ENCODE data around the gene L3MBTL4.

L3MBTL4 gene

DNA sequence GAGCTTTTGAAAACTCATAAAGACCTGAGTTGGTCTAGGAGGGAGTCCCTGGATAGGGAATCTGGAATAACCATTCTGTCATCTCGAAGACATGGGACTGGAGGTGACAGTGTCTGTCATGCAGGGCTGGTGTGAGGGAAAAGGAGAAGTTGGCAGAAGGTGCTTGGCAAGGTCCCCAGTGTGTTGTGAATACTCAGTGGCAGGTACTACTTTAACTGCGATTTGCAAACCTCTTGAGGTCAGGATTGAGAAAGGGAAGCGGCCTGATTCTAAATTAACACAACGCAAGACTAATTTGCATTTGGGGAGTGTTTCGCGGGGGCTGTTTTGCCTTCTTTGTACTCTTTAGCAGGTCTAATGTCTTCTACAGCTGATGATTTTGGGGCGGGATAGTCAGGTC lies 442.4 kb downstream of the L3MBTL4 start:
- no peak for DNase-seq (ENCODE audit: low read depth)
- TF ChIP-seq, protein P1, sequence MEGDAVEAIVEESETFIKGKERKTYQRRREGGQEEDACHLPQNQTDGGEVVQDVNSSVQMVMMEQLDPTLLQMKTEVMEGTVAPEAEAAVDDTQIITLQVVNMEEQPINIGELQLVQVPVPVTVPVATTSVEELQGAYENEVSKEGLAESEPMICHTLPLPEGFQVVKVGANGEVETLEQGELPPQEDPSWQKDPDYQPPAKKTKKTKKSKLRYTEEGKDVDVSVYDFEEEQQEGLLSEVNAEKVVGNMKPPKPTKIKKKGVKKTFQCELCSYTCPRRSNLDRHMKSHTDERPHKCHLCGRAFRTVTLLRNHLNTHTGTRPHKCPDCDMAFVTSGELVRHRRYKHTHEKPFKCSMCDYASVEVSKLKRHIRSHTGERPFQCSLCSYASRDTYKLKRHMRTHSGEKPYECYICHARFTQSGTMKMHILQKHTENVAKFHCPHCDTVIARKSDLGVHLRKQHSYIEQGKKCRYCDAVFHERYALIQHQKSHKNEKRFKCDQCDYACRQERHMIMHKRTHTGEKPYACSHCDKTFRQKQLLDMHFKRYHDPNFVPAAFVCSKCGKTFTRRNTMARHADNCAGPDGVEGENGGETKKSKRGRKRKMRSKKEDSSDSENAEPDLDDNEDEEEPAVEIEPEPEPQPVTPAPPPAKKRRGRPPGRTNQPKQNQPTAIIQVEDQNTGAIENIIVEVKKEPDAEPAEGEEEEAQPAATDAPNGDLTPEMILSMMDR (IDR thresholded peaks at IDR 0.05; ENCODE audit: control insufficient read depth, extremely low read depth, insufficient read depth): no peak
- H3K4me3 ChIP-seq (ENCODE audit: low read depth, low read length): no peak overlapping the region

DNA sequence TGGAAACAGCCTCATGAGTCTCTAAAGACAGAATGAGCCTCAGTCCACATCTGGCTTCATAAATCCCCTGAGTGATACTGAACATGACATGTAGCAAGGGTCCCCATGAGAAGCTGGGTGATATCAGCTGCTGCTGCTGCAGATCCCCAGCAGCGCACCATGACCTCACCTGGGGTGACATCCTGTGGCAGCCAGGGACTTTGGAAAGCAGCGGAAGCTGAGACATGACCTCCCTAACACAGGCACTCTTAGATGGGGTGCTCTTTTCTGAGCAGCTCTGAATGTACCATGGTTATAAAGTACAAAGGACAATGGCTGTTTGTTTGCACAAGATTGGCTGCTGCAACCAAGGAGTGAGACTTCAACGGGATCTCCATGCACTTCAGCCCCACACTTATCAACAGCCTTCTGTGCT lies 444.7 kb downstream of the L3MBTL4 start:
- TF ChIP-seq, protein P1 (IDR thresholded peaks at IDR 0.05; ENCODE audit: control insufficient read depth, extremely low read depth, insufficient read depth): no peak
- no peak overlapping the region for H3K4me3 ChIP-seq (ENCODE audit: low read depth, low read length)
- DNase-seq (ENCODE audit: low read depth): no peak

DNA sequence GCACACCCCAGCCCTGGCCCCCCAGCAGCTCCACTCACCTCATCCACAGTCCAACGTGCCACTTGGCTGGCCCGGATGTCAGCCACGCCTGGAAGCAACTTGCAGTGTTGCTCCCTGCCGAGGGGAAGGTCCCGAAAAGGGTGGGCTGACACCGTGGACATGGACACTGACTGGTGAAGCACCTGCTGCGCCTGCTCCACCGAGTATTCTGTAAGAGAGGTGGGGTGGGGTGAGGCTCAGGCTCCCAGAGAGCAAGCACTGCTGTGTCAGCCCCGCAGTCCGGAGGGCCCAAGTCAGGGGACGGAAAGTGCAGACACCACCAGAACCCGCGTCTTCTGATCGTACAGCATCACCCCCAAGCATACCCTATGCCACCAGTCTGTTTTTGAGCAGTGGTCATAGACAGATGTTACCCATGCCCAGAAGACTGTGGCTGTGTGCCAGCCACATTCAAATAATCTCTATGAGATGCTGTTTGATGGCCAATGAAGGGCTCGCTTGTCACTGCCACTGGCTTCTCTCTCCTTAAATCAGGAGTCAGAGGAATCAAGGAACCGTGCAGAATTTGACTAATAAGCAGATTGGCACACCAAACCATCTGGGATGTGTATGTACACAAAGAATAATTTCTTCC lies 445.2 kb downstream of the L3MBTL4 start:
- H3K4me3 ChIP-seq (ENCODE audit: low read depth, low read length): no peak overlapping the region
- no peak for DNase-seq (ENCODE audit: low read depth)
- TF ChIP-seq, protein P1 (IDR thresholded peaks at IDR 0.05; ENCODE audit: control insufficient read depth, extremely low read depth, insufficient read depth): no peak

DNA sequence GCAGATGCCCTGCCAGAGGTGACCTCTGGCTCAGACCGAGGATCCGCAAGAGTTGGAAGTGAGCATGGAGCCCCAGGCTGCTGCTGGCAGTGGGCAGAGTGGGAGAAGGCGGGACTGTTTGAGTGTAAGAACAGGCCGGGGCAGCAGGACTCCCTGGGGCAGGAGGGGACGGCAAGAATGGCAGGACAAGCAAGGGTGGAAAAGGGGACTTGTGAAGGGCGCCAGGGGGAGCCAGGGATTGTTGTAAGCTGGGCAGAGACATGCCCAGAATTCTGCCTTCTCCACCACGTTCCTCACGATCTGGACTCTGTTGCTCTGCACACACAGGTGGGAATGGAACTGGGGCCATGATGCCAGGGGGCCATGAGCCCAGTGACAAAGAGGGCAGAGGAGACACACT lies 447.0 kb downstream of the L3MBTL4 start:
- DNase-seq (ENCODE audit: low read depth): no peak
- TF ChIP-seq, protein P1 (IDR thresholded peaks at IDR 0.05; ENCODE audit: control insufficient read depth, extremely low read depth, insufficient read depth): no peak
- H3K4me3 ChIP-seq (ENCODE audit: low read depth, low read length): no peak overlapping the region

DNA sequence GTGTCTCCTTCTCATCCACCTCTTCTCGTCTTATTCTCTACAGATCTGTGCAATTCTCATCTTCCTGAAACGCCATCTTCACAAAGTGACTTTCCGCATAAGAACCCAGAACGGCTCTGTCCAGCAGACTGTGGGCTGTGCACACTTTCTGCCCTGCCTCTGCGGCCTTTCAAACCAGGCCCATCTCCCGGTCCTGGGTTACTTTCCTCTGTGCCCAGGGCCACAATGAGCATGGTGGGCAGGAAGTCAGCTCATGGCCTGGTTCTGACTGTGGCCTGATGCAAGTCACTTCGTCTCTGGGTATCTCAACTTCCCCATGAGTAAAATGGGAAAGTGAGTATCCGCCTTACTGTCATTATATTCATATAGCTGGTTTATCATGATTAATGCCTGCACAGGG lies 447.7 kb downstream of the L3MBTL4 start:
- TF ChIP-seq, protein P1 (IDR thresholded peaks at IDR 0.05; ENCODE audit: control insufficient read depth, extremely low read depth, insufficient read depth): no peak
- no peak for DNase-seq (ENCODE audit: low read depth)
- no peak overlapping the region for H3K4me3 ChIP-seq (ENCODE audit: low read depth, low read length)

DNA sequence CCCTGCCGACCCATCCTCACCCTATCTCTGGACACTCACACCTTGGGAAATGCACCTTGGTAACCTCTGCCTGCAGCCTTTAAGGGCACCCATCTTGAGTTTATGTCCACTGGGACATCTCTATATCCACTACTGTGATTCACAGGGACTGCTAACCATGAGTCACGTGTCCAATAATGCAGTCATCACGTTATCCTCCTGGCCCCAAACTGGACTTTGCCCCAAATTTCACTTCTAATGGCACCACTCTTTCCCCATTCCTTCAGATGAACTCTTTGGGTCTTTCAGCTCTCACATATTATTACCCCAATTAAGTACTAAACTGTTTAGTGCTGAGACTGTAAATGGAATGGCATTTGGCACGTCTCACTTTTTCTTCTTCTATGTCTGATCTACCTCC lies 448.2 kb downstream of the L3MBTL4 start:
- no peak overlapping the region for H3K4me3 ChIP-seq (ENCODE audit: low read depth, low read length)
- no peak for DNase-seq (ENCODE audit: low read depth)
- TF ChIP-seq, protein P1 (IDR thresholded peaks at IDR 0.05; ENCODE audit: control insufficient read depth, extremely low read depth, insufficient read depth): no peak

DNA sequence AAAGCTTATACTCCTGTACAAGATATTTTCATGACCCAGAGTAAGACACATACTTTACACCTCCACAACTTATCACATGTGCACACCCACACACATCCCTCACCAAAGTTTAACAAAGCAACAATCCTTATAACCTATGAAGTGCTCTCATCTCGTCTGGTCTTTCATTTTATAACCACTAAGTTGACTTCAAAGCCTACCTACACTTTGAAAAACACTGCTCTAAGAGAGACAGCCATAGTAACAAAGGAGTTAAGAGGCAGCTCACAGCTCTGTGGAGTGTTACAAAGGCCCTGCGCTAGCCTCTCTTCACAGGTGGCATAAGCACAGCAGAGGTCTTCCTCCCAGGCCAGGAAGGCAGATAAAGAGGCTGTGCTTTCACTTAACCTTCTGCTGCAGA lies 449.7 kb downstream of the L3MBTL4 start:
- DNase-seq (ENCODE audit: low read depth): no peak
- TF ChIP-seq, protein P1 (IDR thresholded peaks at IDR 0.05; ENCODE audit: control insufficient read depth, extremely low read depth, insufficient read depth): no peak
- no peak overlapping the region for H3K4me3 ChIP-seq (ENCODE audit: low read depth, low read length)
